Measurements from ENCODE around the gene DEDD. TPM values are rescaled to one million over a fixed set of nuclear protein-coding genes. Genes with fewer than 3 reads are reported as not detected.

DEDD gene
- total and polyA plus RNA-seq, 10 of the 15 experiments (the other 5 are each of a cell fraction or from before 2014, with no cell fraction given), result 13.6 to 33.9 (median 30.3) TPM

DNA sequence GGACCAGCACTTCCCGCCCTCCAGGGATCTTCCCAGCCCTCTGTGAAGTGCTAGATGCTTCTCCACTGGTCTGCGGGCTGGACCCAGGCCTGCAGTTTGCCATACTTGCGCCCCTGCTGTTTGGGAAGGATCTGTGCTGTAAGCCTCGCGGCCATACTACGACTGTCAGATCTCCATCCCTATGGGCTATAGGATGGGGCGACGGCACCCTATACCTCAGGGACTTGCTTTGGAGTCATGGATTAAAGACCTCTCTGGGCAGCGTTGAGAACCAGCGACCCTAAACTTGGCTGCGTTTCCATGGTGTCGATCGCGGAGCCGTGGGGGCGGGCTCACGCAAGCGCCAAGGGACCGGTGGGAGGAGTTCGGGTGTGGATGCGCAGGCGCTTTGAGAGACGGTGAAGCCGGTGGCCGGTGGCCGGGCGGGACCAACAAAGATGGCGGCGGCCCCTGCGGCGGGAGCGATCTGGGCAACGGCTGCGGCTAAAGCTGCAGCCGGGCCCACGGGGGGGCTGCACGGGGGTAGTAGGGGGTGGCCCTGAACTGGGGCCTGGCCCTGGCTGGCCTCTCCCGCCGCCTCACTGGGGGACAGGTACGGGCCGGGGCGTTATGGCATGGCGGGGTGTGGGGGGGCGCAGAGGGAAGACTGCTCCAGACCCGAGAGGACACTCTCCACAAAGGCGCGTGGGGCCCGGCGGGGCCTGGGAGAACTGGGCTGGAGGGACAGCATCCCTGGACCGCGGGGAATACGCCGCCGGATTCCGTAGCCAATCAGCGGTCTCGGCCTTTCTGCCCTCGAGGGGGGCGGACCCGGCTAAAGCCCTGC lies 26.8 kb upstream of the DEDD start, which contains the start of gene USP21 (continued):
- TF ChIP-seq, protein P1, sequence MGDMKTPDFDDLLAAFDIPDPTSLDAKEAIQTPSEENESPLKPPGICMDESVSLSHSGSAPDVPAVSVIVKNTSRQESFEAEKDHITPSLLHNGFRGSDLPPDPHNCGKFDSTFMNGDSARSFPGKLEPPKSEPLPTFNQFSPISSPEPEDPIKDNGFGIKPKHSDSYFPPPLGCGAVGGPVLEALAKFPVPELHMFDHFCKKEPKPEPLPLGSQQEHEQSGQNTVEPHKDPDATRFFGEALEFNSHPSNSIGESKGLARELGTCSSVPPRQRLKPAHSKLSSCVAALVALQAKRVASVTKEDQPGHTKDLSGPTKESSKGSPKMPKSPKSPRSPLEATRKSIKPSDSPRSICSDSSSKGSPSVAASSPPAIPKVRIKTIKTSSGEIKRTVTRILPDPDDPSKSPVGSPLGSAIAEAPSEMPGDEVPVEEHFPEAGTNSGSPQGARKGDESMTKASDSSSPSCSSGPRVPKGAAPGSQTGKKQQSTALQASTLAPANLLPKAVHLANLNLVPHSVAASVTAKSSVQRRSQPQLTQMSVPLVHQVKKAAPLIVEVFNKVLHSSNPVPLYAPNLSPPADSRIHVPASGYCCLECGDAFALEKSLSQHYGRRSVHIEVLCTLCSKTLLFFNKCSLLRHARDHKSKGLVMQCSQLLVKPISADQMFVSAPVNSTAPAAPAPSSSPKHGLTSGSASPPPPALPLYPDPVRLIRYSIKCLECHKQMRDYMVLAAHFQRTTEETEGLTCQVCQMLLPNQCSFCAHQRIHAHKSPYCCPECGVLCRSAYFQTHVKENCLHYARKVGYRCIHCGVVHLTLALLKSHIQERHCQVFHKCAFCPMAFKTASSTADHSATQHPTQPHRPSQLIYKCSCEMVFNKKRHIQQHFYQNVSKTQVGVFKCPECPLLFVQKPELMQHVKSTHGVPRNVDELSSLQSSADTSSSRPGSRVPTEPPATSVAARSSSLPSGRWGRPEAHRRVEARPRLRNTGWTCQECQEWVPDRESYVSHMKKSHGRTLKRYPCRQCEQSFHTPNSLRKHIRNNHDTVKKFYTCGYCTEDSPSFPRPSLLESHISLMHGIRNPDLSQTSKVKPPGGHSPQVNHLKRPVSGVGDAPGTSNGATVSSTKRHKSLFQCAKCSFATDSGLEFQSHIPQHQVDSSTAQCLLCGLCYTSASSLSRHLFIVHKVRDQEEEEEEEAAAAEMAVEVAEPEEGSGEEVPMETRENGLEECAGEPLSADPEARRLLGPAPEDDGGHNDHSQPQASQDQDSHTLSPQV (IDR thresholded peaks at IDR 0.05), result no peak
- TF ChIP-seq NRF1 (conservative IDR thresholded peaks at IDR 0.05; ENCODE audit: low read depth, low read length), result peak; percentile 99
- peak; percentile 12; the same call in 1 of the 2 replicates for TF ChIP-seq TCF12 (IDR thresholded peaks at IDR 0.05; ENCODE audit: low read depth, low read length)
- TF ChIP-seq MYC (IDR thresholded peaks at IDR 0.05; ENCODE audit: insufficient read depth, insufficient read length, insufficient replicate concordance, low read length, severe bottlenecking), result no peak
- no peak for TF ChIP-seq SMC3 (IDR thresholded peaks at IDR 0.05; ENCODE audit: borderline replicate concordance, low read length)
- TF ChIP-seq RB1 (IDR thresholded peaks at IDR 0.05; ENCODE audit: borderline replicate concordance), result no peak; the same call in 1 of the 2 replicates
- no peak for TF ChIP-seq CBX3 (IDR thresholded peaks at IDR 0.05; ENCODE audit: borderline replicate concordance, low read depth)
- TF ChIP-seq MEF2B (IDR thresholded peaks at IDR 0.05; ENCODE audit: partially characterized antibody, poor library complexity, severe bottlenecking), result no peak
- TF ChIP-seq, protein P2, sequence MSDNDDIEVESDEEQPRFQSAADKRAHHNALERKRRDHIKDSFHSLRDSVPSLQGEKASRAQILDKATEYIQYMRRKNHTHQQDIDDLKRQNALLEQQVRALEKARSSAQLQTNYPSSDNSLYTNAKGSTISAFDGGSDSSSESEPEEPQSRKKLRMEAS (IDR thresholded peaks at IDR 0.05; ENCODE audit: low read depth, low read length), result no peak
- TF ChIP-seq, protein P3, sequence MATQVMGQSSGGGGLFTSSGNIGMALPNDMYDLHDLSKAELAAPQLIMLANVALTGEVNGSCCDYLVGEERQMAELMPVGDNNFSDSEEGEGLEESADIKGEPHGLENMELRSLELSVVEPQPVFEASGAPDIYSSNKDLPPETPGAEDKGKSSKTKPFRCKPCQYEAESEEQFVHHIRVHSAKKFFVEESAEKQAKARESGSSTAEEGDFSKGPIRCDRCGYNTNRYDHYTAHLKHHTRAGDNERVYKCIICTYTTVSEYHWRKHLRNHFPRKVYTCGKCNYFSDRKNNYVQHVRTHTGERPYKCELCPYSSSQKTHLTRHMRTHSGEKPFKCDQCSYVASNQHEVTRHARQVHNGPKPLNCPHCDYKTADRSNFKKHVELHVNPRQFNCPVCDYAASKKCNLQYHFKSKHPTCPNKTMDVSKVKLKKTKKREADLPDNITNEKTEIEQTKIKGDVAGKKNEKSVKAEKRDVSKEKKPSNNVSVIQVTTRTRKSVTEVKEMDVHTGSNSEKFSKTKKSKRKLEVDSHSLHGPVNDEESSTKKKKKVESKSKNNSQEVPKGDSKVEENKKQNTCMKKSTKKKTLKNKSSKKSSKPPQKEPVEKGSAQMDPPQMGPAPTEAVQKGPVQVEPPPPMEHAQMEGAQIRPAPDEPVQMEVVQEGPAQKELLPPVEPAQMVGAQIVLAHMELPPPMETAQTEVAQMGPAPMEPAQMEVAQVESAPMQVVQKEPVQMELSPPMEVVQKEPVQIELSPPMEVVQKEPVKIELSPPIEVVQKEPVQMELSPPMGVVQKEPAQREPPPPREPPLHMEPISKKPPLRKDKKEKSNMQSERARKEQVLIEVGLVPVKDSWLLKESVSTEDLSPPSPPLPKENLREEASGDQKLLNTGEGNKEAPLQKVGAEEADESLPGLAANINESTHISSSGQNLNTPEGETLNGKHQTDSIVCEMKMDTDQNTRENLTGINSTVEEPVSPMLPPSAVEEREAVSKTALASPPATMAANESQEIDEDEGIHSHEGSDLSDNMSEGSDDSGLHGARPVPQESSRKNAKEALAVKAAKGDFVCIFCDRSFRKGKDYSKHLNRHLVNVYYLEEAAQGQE (IDR thresholded peaks at IDR 0.05; ENCODE audit: low read depth, low read length), result no peak
- TF ChIP-seq, protein P4, sequence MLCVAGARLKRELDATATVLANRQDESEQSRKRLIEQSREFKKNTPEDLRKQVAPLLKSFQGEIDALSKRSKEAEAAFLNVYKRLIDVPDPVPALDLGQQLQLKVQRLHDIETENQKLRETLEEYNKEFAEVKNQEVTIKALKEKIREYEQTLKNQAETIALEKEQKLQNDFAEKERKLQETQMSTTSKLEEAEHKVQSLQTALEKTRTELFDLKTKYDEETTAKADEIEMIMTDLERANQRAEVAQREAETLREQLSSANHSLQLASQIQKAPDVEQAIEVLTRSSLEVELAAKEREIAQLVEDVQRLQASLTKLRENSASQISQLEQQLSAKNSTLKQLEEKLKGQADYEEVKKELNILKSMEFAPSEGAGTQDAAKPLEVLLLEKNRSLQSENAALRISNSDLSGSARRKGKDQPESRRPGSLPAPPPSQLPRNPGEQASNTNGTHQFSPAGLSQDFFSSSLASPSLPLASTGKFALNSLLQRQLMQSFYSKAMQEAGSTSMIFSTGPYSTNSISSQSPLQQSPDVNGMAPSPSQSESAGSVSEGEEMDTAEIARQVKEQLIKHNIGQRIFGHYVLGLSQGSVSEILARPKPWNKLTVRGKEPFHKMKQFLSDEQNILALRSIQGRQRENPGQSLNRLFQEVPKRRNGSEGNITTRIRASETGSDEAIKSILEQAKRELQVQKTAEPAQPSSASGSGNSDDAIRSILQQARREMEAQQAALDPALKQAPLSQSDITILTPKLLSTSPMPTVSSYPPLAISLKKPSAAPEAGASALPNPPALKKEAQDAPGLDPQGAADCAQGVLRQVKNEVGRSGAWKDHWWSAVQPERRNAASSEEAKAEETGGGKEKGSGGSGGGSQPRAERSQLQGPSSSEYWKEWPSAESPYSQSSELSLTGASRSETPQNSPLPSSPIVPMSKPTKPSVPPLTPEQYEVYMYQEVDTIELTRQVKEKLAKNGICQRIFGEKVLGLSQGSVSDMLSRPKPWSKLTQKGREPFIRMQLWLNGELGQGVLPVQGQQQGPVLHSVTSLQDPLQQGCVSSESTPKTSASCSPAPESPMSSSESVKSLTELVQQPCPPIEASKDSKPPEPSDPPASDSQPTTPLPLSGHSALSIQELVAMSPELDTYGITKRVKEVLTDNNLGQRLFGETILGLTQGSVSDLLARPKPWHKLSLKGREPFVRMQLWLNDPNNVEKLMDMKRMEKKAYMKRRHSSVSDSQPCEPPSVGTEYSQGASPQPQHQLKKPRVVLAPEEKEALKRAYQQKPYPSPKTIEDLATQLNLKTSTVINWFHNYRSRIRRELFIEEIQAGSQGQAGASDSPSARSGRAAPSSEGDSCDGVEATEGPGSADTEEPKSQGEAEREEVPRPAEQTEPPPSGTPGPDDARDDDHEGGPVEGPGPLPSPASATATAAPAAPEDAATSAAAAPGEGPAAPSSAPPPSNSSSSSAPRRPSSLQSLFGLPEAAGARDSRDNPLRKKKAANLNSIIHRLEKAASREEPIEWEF (IDR thresholded peaks at IDR 0.05; ENCODE audit: insufficient replicate concordance, low read depth, low read length), result no peak
- no peak for TF ChIP-seq MXI1 (IDR thresholded peaks at IDR 0.05; ENCODE audit: low read depth, low read length)

Data from GM12878 (cell line).